GM12878 (cell line): ENCODE results near the gene TMC5. TPM values are rescaled to one million over a fixed set of nuclear protein-coding genes. Genes with fewer than 3 reads are reported as not detected.

Experiments
- EZH2 ChIP-seq: IDR thresholded peaks from 2 replicates; pipeline ENCODE4 v1.6.1; 2012; ENCODE audit warnings: low read depth, mild to moderate bottlenecking, control low read depth, inconsistent platforms, low read length, borderline replicate concordance; ENCODE audit not compliant: control insufficient read depth
- JUNB ChIP-seq: IDR thresholded peaks from 2 replicates; pipeline ENCODE4 v1.6.1; 2016; ENCODE audit warnings: antibody characterized with exemption, mild to moderate bottlenecking
- PAX5 ChIP-seq: IDR thresholded peaks from 2 replicates; pipeline ENCODE4 v1.6.1; 2011; ENCODE audit warnings: low read depth, low read length, borderline replicate concordance
- RCOR1 ChIP-seq: conservative IDR thresholded peaks from 2 replicates; pipeline ENCODE4 v1.6.1; 2012; ENCODE audit warnings: low read depth, low read length, improper control_type of control experiment
- REST ChIP-seq: IDR thresholded peaks from 2 replicates; pipeline ENCODE4 v1.6.1; 2012; ENCODE audit warnings: mild to moderate bottlenecking, low read depth, low read length
- YBX1 ChIP-seq: fragments of 450-650 bp; IDR thresholded peaks from 2 replicates; pipeline ENCODE4 v1.6.1; 2016; ENCODE audit warnings: antibody characterized with exemption
- ZBTB4 ChIP-seq: fragments of 450-650 bp; formaldehyde crosslinking; IDR thresholded peaks from 2 replicates; pipeline ENCODE4 v1.4.0; 2022; ENCODE audit warnings: mild to moderate bottlenecking, moderate library complexity
- polyA plus RNA-seq, 11 experiments: library from polyadenylated mRNA; depleted of rRNA in 4 of 11; unstranded in 6 of 11; stranded (reverse) in 5 of 11; fragments of >200 nt; fragmentation: Nextera tagmentation in 4 of 11; fragmentation: Illumina TruSeq in 1 of 11; extraction: Ambion mirVana in 4 of 11; extraction: Trizol in 1 of 11; gene quantifications; 1 replicate in 1 of 11; 2 replicates in 10 of 11; pipeline versions ENCODE4 v1.2.1 to v1.2.3, GENCODE V29; 2011 to 2016; ENCODE audit warnings: inconsistent platforms in 2 of 11, missing spikeins in 2 of 11, low read depth in 1 of 11
- total RNA-seq, 4 experiments: library from RNA; depleted of rRNA in 3 of 4; stranded (reverse); fragments of >200 nt in 3 of 4; fragmentation: Illumina TruSeq in 1 of 4; extraction: Trizol in 1 of 4; gene quantifications; 2 replicates each; pipeline versions ENCODE4 v1.2.1 to v1.2.3, GENCODE V29; 2013 to 2021

TMC5 gene
- total and polyA plus RNA-seq, 10 of the 15 experiments (the other 5 are each of a cell fraction or from before 2014, with no cell fraction given): 0.01 to 0.10 (median 0.07) TPM; not detected in 5

- TF ChIP-seq REST (no peak), PAX5 (no peak), EZH2 (no peak), JUNB (no peak), RCOR1 (no peak), ZBTB4 (CRISPR knock-in tag) (no peak), YBX1 (no peak)
These were observed 46.0 kb downstream of the TMC5 start (continued) for GRCh38 chr16:19463468-19464315.
